Left cardiac atrium (tissue), 4 donors: ENCODE results near the gene SIRPB1. TPM values are rescaled to one million over a fixed set of nuclear protein-coding genes. Genes with fewer than 3 reads are reported as not detected.
A peak's percentile ranks its signal among the peaks of the same experiment; 100 is the strongest.
"Not testable (repeated sequence)": the region's sequence is repeated elsewhere in the genome, so short reads cannot be mapped to it uniquely, and the experiment has no call there.

Experiments
- ATAC-seq, 2 donors: fragments of 200-7000 bp; cut with Tn5 transposase; one replicate each; pipeline ENCODE4 v1.9.1; 2020; ENCODE audit warnings: mild to moderate bottlenecking in 2 of 2, moderate library complexity in 2 of 2
- DNase-seq: peaks from one replicate; pipeline ENCODE4 v3.0.0-alpha.2; 2020
- intact Hi-C, 2 donors: fragments of 100-400 bp; cut with DNase I; formaldehyde crosslinking; loops; one replicate each; pipeline versions ENCODE4 v1.14.1 to v1.15.1; 2022 to 2023
- total RNA-seq, 2 donors: library from RNA; stranded (reverse); fragmentation: NEBNext Ultra II Directional; extraction: Animal tissue kit (Norgen Biotek cat#: 25700); gene quantifications; one replicate each; pipeline ENCODE4 v1.2.1, GENCODE V29; 2021
- donor health status: DM: no; HTN: yes; CAD: no.
- donor health status: DM: no; HTN: yes; CAD: no; lungs with severe emphysema.
- donor health status: DM: yes; HTN: yes; CAD: no.
- donor health status: Dilated cardiomyopathy.

The SIRPB1 gene
- total RNA-seq, 2 donors from 2014 or later, result 0.58 to 1.7 TPM

- intact Hi-C loops, result no loop called here
- no peak for DNase-seq
- ATAC-seq, result no peak
Measured at GRCh38 chr20:1616858-1617434, 2.9 kb downstream of the SIRPB1 start.

GRCh38 chr20:1610404-1610803 is 9.4 kb downstream of the SIRPB1 start:
- intact Hi-C loops, DNase-seq, ATAC-seq: not testable (repeated sequence)

- intact Hi-C loops, ATAC-seq, DNase-seq: not testable (repeated sequence)
Measured at GRCh38 chr20:1608678-1609347, 11.0 kb downstream of the SIRPB1 start.

- ATAC-seq (no peak), DNase-seq (no peak)
- intact Hi-C loops, result no loop called here
Measured at GRCh38 chr20:1600736-1601135, 19.1 kb downstream of the SIRPB1 start.

GRCh38 chr20:1595333-1595732 is 24.5 kb downstream of the SIRPB1 start:
- DNase-seq, result no peak
- ATAC-seq, result no peak
- intact Hi-C loops, result no loop called here

GRCh38 chr20:1588533-1589460 is 31.0 kb downstream of the SIRPB1 start:
- DNase-seq (no peak), ATAC-seq (peak in 1 of 2 donors; percentile 53)
- intact Hi-C loops, result no loop called here

- intact Hi-C loops, result no loop called here
- ATAC-seq (no peak), DNase-seq (no peak)
Measured at GRCh38 chr20:1587781-1588532, 31.9 kb downstream of the SIRPB1 start.

GRCh38 chr20:1579488-1579887 is 40.3 kb downstream of the SIRPB1 start:
- intact Hi-C loops, result no loop called here
- DNase-seq (no peak), ATAC-seq (no peak)

- intact Hi-C loops, result no loop called here
- ATAC-seq, result no peak
Measured at GRCh38 chr20:1577906-1578305, 41.9 kb downstream of the SIRPB1 start.

GRCh38 chr20:1577313-1577712 is 42.5 kb downstream of the SIRPB1 start:
- DNase-seq, ATAC-seq, intact Hi-C loops: not testable (repeated sequence)

More at GRCh38 chr20:1577906-1578305, 41.9 kb downstream of the SIRPB1 start:
- no peak for DNase-seq

GRCh38 chr20:1576641-1577040 is 43.2 kb downstream of the SIRPB1 start:
- intact Hi-C loops, result no loop called here

GRCh38 chr20:1576003-1576402 is 43.8 kb downstream of the SIRPB1 start:
- intact Hi-C loops, result not testable (repeated sequence)

More at GRCh38 chr20:1576641-1577040, 43.2 kb downstream of the SIRPB1 start:
- no peak for DNase-seq
- no peak for ATAC-seq

GRCh38 chr20:1571583-1571982 is 48.2 kb downstream of the SIRPB1 start:
- ATAC-seq, intact Hi-C loops: not testable (repeated sequence)

More at GRCh38 chr20:1576003-1576402, 43.8 kb downstream of the SIRPB1 start:
- DNase-seq, ATAC-seq: not testable (repeated sequence)

More at GRCh38 chr20:1571583-1571982, 48.2 kb downstream of the SIRPB1 start:
- DNase-seq, result not testable (repeated sequence)

Other genes starting within 250 kb of the SIRPB1 start
- gene FKBP1A, start 227.0 kb downstream of the SIRPB1 start, total RNA-seq, result 100 to 1,000 TPM; 154 to 214 TPM
- gene NSFL1C, start 153.2 kb downstream of the SIRPB1 start, total RNA-seq, result 10 to 100 TPM; 48.8 to 62.7 TPM
- 10 to 100 TPM in 1 of 2 donors, 1 to 10 TPM in 1; 5.4 to 10.3 TPM for gene SIRPB2, start 128.6 kb downstream of the SIRPB1 start, total RNA-seq
- not detected for gene SIRPD, start 62.3 kb downstream of the SIRPB1 start, total RNA-seq
- under 1 TPM in 1 of 2 donors, not detected in 1; 0.44 TPM for gene SIRPG, start 37.8 kb upstream of the SIRPB1 start, total RNA-seq